GM18907 (cell line): ENCODE data around the gene ASPHD2.

ENCODE experiments used
- ATAC-seq: cut with Tn5 transposase; IDR thresholded peaks from one replicate; pipeline ENCODE4 v1.9.1; 2021; ENCODE audit warnings: mild to moderate bottlenecking, moderate library complexity; ENCODE audit not compliant: unreplicated experiment

ASPHD2 gene

GRCh38 chr22:26471522-26471921, 42.5 kb downstream of the ASPHD2 start:
- no peak for ATAC-seq

DNA sequence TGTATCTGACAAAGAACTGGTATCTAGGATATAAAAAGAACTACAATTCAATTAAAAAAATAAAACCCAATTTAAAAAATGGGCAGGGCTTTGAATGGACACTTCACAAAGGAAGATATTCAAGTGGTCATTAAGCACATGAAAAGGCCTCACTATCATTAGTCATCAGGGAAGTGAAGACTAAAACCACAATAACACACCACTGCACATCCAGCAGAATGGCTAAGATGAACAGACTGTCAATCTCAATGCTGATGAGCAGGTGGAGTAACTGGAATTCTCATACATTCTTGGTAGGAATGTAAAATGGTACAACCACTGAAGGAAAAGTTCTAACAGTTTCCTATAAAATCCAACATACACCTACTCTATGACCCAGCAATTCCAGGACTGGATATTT, 45.6 kb downstream of the ASPHD2 start:
- no peak for ATAC-seq

- ATAC-seq, result no peak
Observed at GRCh38 chr22:26476705-26477340, 47.8 kb downstream of the ASPHD2 start.

DNA sequence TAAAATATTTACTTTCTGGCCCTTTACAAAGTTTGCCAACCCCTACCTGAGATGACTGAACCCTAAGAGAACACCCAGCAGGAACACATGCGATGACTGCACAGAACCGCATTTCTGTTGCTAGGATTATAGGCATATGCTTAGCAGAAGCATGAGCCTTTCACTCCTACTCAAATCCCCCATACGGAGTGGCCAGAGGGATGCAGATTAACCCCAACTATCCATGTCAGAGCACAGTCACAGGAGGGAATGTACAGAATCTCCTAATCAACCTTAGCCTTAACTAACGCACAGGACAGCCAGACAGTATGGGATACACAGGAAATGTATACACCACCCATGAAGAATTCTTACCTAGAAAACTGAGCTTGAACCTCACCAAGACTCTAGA, 48.3 kb downstream of the ASPHD2 start:
- ATAC-seq, result no peak

- no peak for ATAC-seq
Observed at GRCh38 chr22:26479043-26479791, 50.2 kb downstream of the ASPHD2 start.

- ATAC-seq, result no peak
Observed at GRCh38 chr22:26479792-26480610, 50.9 kb downstream of the ASPHD2 start.

DNA sequence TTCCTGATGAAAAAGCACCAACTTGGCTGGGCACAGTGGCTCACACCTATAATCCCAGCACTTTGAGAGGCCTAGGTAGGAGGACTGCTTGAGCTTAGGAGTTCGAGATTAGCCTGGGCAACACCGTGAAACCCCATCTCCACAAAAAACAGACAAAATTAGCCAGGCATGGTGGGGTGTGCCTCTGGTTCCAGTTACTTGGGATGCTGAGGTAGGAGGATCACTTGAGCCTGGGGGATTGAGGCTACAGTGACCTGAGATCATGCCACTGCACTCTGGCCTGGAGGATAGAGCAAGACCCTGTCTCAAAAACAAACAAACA, 51.5 kb downstream of the ASPHD2 start:
- ATAC-seq, result no peak

GRCh38 chr22:26481112-26481693, 52.1 kb downstream of the ASPHD2 start:
- ATAC-seq, result no peak

DNA sequence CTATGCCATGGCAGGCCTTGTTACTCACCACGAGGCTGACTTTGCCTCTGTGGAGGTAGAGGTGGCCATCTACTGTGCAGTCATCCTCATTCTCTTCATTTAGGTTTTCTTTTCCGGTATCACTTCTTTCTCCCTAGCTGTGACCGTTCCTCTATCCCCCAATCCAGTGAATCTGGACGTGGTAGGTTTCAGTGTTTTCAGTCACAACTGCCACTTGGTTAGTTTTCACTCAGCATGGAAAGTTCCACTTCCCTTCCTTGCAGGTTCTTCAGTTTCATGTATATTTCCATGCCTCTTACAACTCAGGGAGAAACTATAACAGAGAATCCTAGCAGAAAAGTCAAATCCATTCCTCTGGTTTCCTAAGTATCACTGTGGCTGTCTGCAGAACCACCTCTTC, 52.6 kb downstream of the ASPHD2 start:
- no peak for ATAC-seq

- no peak for ATAC-seq
Observed at GRCh38 chr22:26482161-26482560, 53.1 kb downstream of the ASPHD2 start.

DNA sequence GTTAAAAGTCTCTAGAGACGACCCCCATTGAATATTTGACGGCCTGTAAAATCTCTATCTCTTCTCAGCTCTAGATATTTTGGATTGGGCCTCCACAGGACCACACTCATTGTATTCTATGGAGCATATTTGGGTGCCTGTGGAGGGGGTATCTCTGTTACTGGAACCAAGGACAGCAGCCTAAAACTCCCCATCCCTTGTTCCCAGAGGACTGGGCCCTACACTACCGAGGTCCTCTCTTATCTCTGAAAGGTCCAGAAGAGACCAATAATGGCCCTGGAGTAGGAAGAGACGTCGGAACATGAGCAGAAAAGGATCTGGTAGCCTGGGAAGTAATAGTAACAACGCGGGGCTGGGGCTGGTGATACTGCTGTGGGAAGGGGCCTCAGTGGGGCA, 54.0 kb downstream of the ASPHD2 start:
- ATAC-seq, result peak; percentile 15

DNA sequence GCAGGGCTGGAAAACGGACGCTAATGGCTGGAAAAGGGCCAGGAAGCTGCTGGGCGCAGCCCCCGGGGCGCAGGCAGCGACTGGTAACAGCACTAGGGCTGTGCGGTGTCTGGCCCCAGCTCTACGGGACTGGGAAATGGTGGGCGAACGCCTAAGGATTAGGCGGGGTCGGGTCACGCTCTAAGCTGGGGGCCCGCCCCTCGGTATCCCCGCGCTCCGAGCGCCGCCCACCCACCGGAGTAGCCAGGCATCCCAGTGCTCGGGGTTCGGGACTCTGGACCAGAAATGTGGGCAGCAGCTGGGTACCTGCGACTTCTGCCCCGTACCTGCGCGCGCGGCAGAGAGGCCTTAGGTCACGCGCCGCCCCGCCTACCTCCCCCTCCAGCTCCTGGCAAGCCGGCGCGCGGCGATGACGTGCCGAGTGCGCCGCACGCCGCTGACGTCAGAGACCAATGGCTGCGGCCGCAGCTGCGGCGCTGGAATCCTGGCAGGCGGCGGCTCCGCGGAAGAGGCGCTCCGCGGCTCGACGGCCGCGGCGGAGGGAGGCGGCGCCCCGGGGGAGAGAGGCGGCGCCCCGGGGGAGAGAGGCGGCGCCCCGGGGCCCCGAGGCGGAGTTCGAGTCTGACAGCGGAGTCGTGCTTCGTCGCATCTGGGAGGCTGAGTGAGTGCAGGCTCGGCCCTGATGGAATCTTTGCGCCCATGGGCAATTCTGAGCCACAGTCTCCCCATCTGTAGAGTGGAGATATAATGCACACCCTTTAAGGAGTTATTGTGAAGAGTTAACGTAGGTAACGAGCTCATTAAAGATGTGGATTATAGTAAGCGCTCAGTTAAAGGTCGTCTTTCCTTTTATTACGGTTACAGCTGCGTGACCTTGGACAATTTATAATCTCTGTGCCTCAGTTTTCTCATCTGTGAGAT, 54.6 kb downstream of the ASPHD2 start, which contains the start of the genes HPS4 and SRRD:
Gene HPS4 (minus strand): TSS at position 345 of the 921 bp plus-strand sequence. CDS start 2,021 bp downstream, outside the sequence.
Gene SRRD (plus strand): TSS at position 439 of the 921 bp plus-strand sequence. CDS start 14 bp downstream, at position 453.
- peak; percentile 68 for ATAC-seq

GRCh38 chr22:26484360-26484706, 55.3 kb downstream of the ASPHD2 start:
- no peak for ATAC-seq

GRCh38 chr22:26485013-26485412, 56.0 kb downstream of the ASPHD2 start:
- ATAC-seq, result no peak

DNA sequence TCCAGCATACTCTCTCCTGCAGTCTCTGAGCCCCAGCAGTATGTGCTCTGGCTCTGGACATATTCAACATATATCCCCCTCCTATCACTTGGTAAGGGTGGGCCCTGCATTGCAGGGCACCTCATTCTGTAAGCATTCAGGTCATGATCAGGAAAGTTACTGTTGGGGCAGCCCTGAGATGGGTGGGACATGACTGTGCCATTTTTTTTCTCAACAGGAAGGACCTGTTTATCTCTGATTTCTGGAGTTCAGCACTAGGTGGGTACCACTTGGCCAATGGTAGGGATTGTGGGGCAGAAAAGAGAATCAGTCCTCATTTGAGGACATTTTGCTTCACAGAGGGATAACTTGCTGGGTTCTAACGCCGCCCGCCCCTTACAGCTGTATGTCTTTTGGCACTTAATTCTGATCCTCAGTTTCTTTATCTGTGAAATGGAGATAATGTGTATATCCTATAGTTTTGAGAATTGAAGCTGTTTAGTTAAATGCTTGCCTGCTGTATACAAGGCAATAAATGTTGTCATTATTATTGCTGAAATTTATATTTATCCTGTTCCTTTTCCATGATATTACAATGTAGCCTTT, 56.8 kb downstream of the ASPHD2 start:
- no peak for ATAC-seq

- no peak for ATAC-seq
Observed at GRCh38 chr22:26486394-26486793, 57.3 kb downstream of the ASPHD2 start.

GRCh38 chr22:26487996-26488395, 58.9 kb downstream of the ASPHD2 start:
- no peak for ATAC-seq

DNA sequence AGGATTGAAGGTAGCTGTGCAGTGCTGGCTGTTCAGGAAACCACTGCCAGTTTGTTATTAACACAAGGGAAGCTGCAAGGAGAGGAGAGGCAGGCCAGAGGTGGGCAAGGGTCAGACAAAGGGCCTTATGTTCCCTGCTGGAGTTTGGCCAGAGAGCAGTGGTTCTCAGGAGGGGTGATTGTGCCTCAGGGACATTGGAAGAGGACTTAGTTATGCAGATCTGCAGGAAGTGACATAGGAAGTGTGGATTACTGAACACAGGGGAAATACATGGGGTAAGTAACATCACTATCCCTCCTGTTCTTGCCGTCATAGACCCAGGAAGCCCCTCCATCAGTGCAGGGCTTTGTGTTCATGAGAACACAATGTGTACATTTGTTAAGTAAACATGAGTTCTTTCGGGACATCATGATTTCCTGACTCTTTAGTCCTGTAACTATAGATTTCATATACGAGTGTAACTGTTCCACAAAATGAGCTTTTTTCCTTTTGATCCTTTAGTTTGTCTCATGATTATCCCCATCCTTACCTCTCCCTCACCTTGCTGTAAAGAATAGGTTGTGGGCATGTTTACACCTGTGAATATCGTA, 60.5 kb downstream of the ASPHD2 start:
- no peak for ATAC-seq

- no peak for ATAC-seq
Observed at GRCh38 chr22:26492220-26492619, 63.2 kb downstream of the ASPHD2 start.

DNA sequence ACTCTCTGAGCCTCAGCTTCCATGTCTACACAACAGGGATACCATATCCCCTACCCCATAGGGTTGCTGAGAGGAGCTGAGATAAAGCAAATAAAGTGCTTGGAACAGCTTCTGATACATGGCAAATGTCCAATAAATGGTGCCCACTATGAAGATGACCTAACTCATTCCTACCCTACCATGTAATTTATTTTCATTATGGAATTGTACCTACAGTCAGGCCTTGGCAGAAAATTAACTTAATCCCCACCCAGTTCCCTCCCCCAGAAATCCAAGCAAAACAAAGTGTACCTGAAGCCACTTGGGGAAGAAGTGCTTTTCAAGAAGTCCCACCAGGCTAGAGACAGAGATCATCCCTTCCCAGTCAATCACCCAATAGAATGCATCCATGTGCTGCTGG, 65.4 kb downstream of the ASPHD2 start:
- ATAC-seq, result no peak
